Lower lobe of right lung (tissue), 2 donors: ENCODE data around the gene KIAA0040. TPM values are rescaled to one million over a fixed set of nuclear protein-coding genes. Genes with fewer than 3 reads are reported as not detected.

Source experiments
- ATAC-seq, 2 donors: fragments of 200-7000 bp; cut with Tn5 transposase; one replicate each; pipeline ENCODE4 v1.9.1; 2020 to 2022; ENCODE audit warnings: mild to moderate bottlenecking in 2 of 2, moderate library complexity in 2 of 2
- DNase-seq: peaks from one replicate; pipeline ENCODE4 v3.0.0-alpha.2; 2020
- H3K27ac ChIP-seq: fragments of 200-600 bp; one replicate; pipeline ENCODE4 v1.8.0; 2022
- H3K27me3 ChIP-seq: fragments of 200-600 bp; one replicate; pipeline ENCODE4 v1.8.0; 2022; ENCODE audit warnings: low read depth
- H3K36me3 ChIP-seq: fragments of 200-600 bp; one replicate; pipeline ENCODE4 v1.8.0; 2022; ENCODE audit warnings: mild to moderate bottlenecking
- H3K4me1 ChIP-seq: fragments of 200-600 bp; one replicate; pipeline ENCODE4 v1.8.0; 2022
- H3K4me3 ChIP-seq: fragments of 200-600 bp; one replicate; pipeline ENCODE4 v1.8.0; 2022; ENCODE audit warnings: mild to moderate bottlenecking
- H3K9me3 ChIP-seq: fragments of 200-600 bp; one replicate; pipeline ENCODE4 v1.8.0; 2022
- intact Hi-C: fragments of 100-400 bp; cut with DNase I; formaldehyde crosslinking; loops from one replicate; pipeline ENCODE4 v1.11.0; 2022
- total RNA-seq: library from RNA; stranded (reverse); fragmentation: NEBNext Ultra II Directional; extraction: Animal tissue kit (Norgen Biotek cat#: 25700); gene quantifications from one replicate; pipeline ENCODE4 v1.2.1, GENCODE V29; 2021
- TF ChIP-seq, protein P1 (sequence below): fragments of 200-600 bp; IDR thresholded peaks from one replicate; pipeline ENCODE4 v1.8.0; 2022; ENCODE audit warnings: antibody characterized with exemption, mild to moderate bottlenecking
- donor health status: DM: no; HTN: yes; CAD: no; lungs with severe emphysema.

KIAA0040 gene
- total RNA-seq, 1 donor from 2014 or later: 46.9 TPM

DNA sequence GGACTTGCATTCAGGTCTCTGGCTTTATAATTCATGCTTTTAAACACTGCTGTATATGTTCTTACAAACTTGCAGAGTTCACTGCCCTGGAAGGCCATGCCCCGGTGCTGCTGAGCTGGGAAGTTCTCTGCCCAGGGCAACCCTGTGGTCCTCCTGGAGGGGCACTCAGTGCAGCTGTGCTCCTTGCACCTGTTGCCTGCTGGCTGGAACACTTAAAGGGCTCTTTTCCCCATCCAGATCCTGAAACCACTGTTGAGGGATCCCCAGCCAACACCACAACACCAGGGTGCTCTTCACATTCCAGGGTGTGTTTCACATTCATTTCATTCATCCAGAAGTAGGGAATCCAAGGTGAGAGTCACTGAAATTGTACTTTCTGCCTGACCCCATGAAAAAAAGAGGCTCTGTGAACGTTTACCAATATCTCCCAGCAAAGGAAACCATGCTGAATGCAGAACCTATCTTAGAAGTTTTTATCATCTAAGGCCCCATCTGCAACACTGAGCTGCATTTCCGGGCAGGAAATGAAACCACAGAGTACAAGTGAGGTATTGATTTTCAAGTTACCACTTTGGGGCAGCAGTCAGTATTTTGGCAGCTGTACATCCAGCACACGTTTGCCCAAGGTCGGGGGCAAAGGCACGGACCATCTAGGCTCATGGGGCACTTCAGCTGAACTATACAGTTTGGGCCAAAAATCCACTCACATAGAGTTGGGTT is 16.4 kb upstream of the KIAA0040 start:
- peak; percentile 61 to 70 for ATAC-seq
- peak overlapping the region; percentile 51 for H3K27ac ChIP-seq
- peaks cover 19% of the 10 kb centered on the region for H3K4me1 ChIP-seq
- no peaks in the 10 kb centered on the region for H3K36me3 ChIP-seq
- no peak overlapping the region for H3K4me3 ChIP-seq
- no peak for DNase-seq
- H3K27me3 ChIP-seq: no peaks in the 10 kb centered on the region
- TF ChIP-seq, protein P1, sequence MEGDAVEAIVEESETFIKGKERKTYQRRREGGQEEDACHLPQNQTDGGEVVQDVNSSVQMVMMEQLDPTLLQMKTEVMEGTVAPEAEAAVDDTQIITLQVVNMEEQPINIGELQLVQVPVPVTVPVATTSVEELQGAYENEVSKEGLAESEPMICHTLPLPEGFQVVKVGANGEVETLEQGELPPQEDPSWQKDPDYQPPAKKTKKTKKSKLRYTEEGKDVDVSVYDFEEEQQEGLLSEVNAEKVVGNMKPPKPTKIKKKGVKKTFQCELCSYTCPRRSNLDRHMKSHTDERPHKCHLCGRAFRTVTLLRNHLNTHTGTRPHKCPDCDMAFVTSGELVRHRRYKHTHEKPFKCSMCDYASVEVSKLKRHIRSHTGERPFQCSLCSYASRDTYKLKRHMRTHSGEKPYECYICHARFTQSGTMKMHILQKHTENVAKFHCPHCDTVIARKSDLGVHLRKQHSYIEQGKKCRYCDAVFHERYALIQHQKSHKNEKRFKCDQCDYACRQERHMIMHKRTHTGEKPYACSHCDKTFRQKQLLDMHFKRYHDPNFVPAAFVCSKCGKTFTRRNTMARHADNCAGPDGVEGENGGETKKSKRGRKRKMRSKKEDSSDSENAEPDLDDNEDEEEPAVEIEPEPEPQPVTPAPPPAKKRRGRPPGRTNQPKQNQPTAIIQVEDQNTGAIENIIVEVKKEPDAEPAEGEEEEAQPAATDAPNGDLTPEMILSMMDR: no peak
- intact Hi-C loops: no loop called here
- H3K9me3 ChIP-seq: no peaks in the 10 kb centered on the region

DNA sequence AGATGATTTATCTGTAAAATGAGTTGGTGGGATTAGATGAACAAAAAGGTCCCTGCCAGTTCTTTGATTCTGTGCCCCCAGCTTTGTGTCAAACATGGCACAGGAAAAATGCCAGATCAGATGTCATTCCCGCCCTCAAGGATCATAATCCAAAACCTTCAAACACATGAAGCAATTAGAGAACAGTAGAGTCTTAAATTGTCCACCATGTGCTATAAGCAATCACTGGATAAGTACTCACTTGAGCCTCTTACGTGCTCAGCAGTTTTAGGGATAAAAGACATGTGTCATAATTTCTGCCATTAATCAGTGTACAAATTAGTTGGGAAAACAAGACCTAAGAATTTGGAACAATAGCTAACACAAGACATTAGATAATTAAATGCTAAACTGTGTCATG is 15.4 kb upstream of the KIAA0040 start:
- Histone ChIP-seq H3K4me1 (peaks cover 19% of the 10 kb centered on the region), H3K9me3 (no peaks in the 10 kb centered on the region), H3K36me3 (no peaks in the 10 kb centered on the region), H3K4me3 (no peak overlapping the region), H3K27ac (no peak overlapping the region), H3K27me3 (no peaks in the 10 kb centered on the region)
- DNase-seq (no peak), ATAC-seq (no peak)
- intact Hi-C loops: no loop called here
- TF ChIP-seq, protein P1: no peak

DNA sequence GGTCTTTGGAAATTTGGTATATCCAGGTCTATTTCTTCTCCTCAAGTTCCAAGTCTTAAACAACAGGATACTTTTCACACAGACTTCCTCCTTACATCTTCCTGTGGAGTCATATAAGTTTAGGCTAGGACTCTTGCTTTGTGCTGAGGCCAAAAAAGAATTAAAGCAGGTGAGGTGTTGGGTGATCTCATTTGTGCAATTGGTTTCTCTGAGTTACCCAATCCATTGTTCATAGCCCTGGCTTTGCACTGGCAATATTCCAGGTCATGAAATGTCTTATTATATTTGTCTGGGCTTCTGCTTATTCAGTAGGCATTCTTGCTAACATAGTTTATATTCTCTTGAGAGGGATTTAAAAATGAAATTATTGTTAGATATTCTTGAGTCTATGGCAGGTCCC is 14.1 kb upstream of the KIAA0040 start:
- Histone ChIP-seq H3K4me1 (peaks cover 32% of the 10 kb centered on the region), H3K27ac (no peak overlapping the region), H3K27me3 (no peaks in the 10 kb centered on the region), H3K4me3 (no peak overlapping the region), H3K36me3 (no peaks in the 10 kb centered on the region), H3K9me3 (no peaks in the 10 kb centered on the region)
- DNase-seq (no peak), ATAC-seq (no peak)
- intact Hi-C loops: no loop called here
- TF ChIP-seq, protein P1: no peak

DNA sequence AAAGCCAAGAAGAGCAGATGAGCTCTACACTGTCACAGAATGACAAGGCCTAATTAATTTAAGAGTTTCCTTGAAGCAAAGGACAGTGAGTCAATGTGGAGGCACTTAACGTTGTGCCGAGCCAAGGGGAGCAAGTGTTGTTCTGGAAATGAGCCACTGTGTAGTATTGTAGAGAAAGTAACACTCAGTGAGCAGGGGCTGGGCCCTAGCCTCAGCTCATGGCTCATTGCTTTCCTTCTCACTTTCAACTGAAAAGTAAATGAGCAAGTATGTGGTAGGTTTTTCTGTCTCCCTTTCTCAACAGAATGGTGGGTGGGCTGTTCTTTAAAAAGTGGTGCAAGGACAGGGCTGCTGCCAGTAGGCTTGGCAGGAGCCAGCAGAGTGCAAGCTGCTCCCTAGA is 11.8 kb upstream of the KIAA0040 start:
- Histone ChIP-seq H3K27me3 (no peaks in the 10 kb centered on the region), H3K27ac (peak overlapping the region; percentile 2), H3K4me1 (peaks cover 48% of the 10 kb centered on the region), H3K36me3 (no peaks in the 10 kb centered on the region), H3K9me3 (no peaks in the 10 kb centered on the region), H3K4me3 (no peak overlapping the region)
- ATAC-seq: peak; percentile 11 to 39
- no peak for DNase-seq
- intact Hi-C loops: no loop called here
- TF ChIP-seq, protein P1: no peak

DNA sequence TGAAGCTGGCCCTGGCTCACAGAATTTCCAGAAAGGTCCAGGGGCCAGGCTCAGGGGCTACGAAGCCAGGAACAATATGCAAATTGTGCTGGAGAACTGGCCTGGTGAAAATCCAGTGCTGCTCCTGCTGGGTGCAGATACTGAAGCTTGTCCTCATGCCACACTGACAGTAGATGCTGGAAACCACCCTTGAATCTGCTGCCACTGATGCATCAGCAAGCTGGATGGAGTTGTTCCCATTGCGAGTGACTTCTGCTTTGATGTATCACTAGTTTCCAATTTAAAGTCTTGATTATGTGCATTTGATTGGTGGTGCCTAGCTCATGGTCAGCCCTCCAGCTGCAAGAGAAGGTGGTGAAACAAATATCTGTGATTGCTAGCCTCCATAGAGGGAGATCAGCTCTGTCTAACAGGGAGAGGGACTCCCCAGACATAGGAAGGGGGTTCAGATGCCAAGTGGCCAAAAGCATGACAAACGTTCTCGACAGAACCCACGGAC is 11.0 kb upstream of the KIAA0040 start:
- no peak overlapping the region for H3K27ac ChIP-seq
- H3K36me3 ChIP-seq: no peaks in the 10 kb centered on the region
- no peak overlapping the region for H3K4me3 ChIP-seq
- ATAC-seq: no peak
- no peaks in the 10 kb centered on the region for H3K9me3 ChIP-seq
- TF ChIP-seq, protein P1: no peak
- H3K27me3 ChIP-seq: no peaks in the 10 kb centered on the region
- intact Hi-C loops: no loop called here
- DNase-seq: no peak
- H3K4me1 ChIP-seq: peaks cover 41% of the 10 kb centered on the region
